Activated CD8-positive, alpha-beta memory T cell treated with anti-CD3 and anti-CD28 coated beads, Interleukin-2, amount 50 U/mL, for 4 hours (primary cell): ENCODE data around the gene FAM200A.
A peak's percentile ranks its signal among the peaks of the same experiment; 100 is the strongest.

Source experiments
- DNase-seq: peaks from one replicate; pipeline ENCODE4 v3.0.0-alpha.2; 2020

Gene FAM200A

GRCh38 chr7:99499721-99500636 lies 51.9 kb downstream of the FAM200A start, which contains the start of gene ZNF394:
ZNF394 (minus strand) TSS chr7:99500281; CDS start chr7:99500093, 188 bp downstream.
- DNase-seq: peak; percentile 88

- DNase-seq: no peak
Measured at GRCh38 chr7:99499371-99499720, 52.6 kb downstream of the FAM200A start.

- no peak for DNase-seq
Measured at GRCh38 chr7:99498546-99498944, 53.4 kb downstream of the FAM200A start.

- DNase-seq: no peak
Measured at GRCh38 chr7:99497766-99498545, 54.0 kb downstream of the FAM200A start.
